Jurkat, Clone E6-1 (cell line): Measurements from ENCODE around the gene SLC29A3.

Experiments
- DNase-seq: peaks from one replicate; pipeline ENCODE4 v3.0.0-alpha.2; 2011; ENCODE audit warnings: low read depth, low spot score
- H3K4me3 ChIP-seq: 2 replicates; pipeline ENCODE4 v1.5.1; 2011; ENCODE audit warnings: mild to moderate bottlenecking, low read length, control low read depth, moderate library complexity

Gene SLC29A3

GRCh38 chr10:71338728-71339495, 19.9 kb downstream of the SLC29A3 start:
- DNase-seq: no peak
- H3K4me3 ChIP-seq: no peak overlapping the region

- DNase-seq: no peak
- no peak overlapping the region for H3K4me3 ChIP-seq
Measured at GRCh38 chr10:71339796-71340589, 20.9 kb downstream of the SLC29A3 start.

- H3K4me3 ChIP-seq: no peak overlapping the region
- DNase-seq: no peak
Measured at GRCh38 chr10:71342573-71343391, 23.7 kb downstream of the SLC29A3 start.

GRCh38 chr10:71343392-71343773, 24.3 kb downstream of the SLC29A3 start:
- no peak for DNase-seq
- H3K4me3 ChIP-seq: no peak overlapping the region

- no peak for DNase-seq
Measured at GRCh38 chr10:71344154-71344925, 25.3 kb downstream of the SLC29A3 start.

GRCh38 chr10:71344993-71345480, 26.0 kb downstream of the SLC29A3 start:
- H3K4me3 ChIP-seq: no peak overlapping the region
- peak; percentile 26 for DNase-seq

More at GRCh38 chr10:71344154-71344925, 25.3 kb downstream of the SLC29A3 start:
- no peak overlapping the region for H3K4me3 ChIP-seq

- H3K4me3 ChIP-seq: no peak overlapping the region
- no peak for DNase-seq
Measured at GRCh38 chr10:71345694-71346093, 26.6 kb downstream of the SLC29A3 start.

- DNase-seq: no peak
- H3K4me3 ChIP-seq: no peak overlapping the region
Measured at GRCh38 chr10:71346731-71347130, 27.7 kb downstream of the SLC29A3 start.

- no peak overlapping the region for H3K4me3 ChIP-seq
- DNase-seq: no peak
Measured at GRCh38 chr10:71347587-71348395, 28.7 kb downstream of the SLC29A3 start.

- DNase-seq: no peak
- H3K4me3 ChIP-seq: no peak overlapping the region
Measured at GRCh38 chr10:71348850-71349249, 29.8 kb downstream of the SLC29A3 start.

GRCh38 chr10:71349406-71349805, 30.3 kb downstream of the SLC29A3 start:
- no peak for DNase-seq
- H3K4me3 ChIP-seq: no peak overlapping the region

GRCh38 chr10:71351087-71351486, 32.0 kb downstream of the SLC29A3 start:
- H3K4me3 ChIP-seq: no peak overlapping the region
- DNase-seq: peak; percentile 61

GRCh38 chr10:71351628-71352319, 32.7 kb downstream of the SLC29A3 start:
- H3K4me3 ChIP-seq: no peak overlapping the region
- no peak for DNase-seq

GRCh38 chr10:71353639-71354038, 34.6 kb downstream of the SLC29A3 start:
- H3K4me3 ChIP-seq: no peak overlapping the region
- DNase-seq: no peak

GRCh38 chr10:71354776-71355175, 35.7 kb downstream of the SLC29A3 start:
- no peak for DNase-seq
- no peak overlapping the region for H3K4me3 ChIP-seq

GRCh38 chr10:71355886-71356285, 36.8 kb downstream of the SLC29A3 start:
- no peak for DNase-seq
- no peak overlapping the region for H3K4me3 ChIP-seq

- DNase-seq: no peak
- H3K4me3 ChIP-seq: no peak overlapping the region
Measured at GRCh38 chr10:71357792-71358265, 38.8 kb downstream of the SLC29A3 start.
